Loucy (cell line): ENCODE measurements around the gene LRRK1.

Experiments used
- H2AFZ ChIP-seq: fragments of 200-600 bp; sonication (generic); 2 replicates; pipeline ENCODE4 v1.6.0; 2016; ENCODE audit warnings: antibody characterized with exemption, mild to moderate bottlenecking, low read length, moderate library complexity
- H3F3A ChIP-seq: fragments of 200-600 bp; 2 replicates; pipeline ENCODE4 v1.6.0; 2016; ENCODE audit warnings: antibody characterized with exemption, low read depth, mild to moderate bottlenecking
- H3K27me3 ChIP-seq: fragments of 200-600 bp; sonication (generic); 2 replicates; pipeline ENCODE4 v1.6.1; 2014; ENCODE audit warnings: low read length, mild to moderate bottlenecking; ENCODE audit not compliant: insufficient read depth, poor library complexity, severe bottlenecking
- H3K36me3 ChIP-seq: fragments of 200-600 bp; sonication (generic); 2 replicates; pipeline ENCODE4 v1.6.1; 2016; ENCODE audit warnings: low read length; ENCODE audit not compliant: insufficient read depth
- H3K4me1 ChIP-seq: fragments of 200-600 bp; sonication (generic); 2 replicates; pipeline ENCODE4 v1.5.1; 2014; ENCODE audit warnings: low read length, mild to moderate bottlenecking; ENCODE audit not compliant: insufficient read depth, poor library complexity, severe bottlenecking
- H3K4me2 ChIP-seq: fragments of 200-600 bp; sonication (generic); 2 replicates; pipeline ENCODE4 v1.6.0; 2014; ENCODE audit warnings: antibody characterized with exemption, low read length, low read depth, mild to moderate bottlenecking; ENCODE audit not compliant: poor library complexity, severe bottlenecking
- H3K4me3 ChIP-seq: fragments of 200-600 bp; sonication (generic); 2 replicates; pipeline ENCODE4 v1.5.1; 2014; ENCODE audit warnings: low read length, mild to moderate bottlenecking, mixed read lengths; ENCODE audit not compliant: poor library complexity, severe bottlenecking
- H3K79me2 ChIP-seq: fragments of 200-600 bp; sonication (generic); 2 replicates; pipeline ENCODE4 v1.6.1; 2014; ENCODE audit warnings: low read length; ENCODE audit not compliant: insufficient read depth
- H3K9ac ChIP-seq: fragments of 200-600 bp; sonication (generic); 2 replicates; pipeline ENCODE4 v1.6.0; 2014; ENCODE audit warnings: mild to moderate bottlenecking, low read depth, low read length, moderate library complexity; ENCODE audit not compliant: poor library complexity, severe bottlenecking
- H3K9me2 ChIP-seq: fragments of 200-600 bp; sonication (generic); replicated peaks from 2 replicates; pipeline ENCODE4 v1.6.1; 2016; ENCODE audit warnings: low read depth, low read length, mixed read lengths
- H3K9me3 ChIP-seq: fragments of 200-600 bp; sonication (generic); 2 replicates; pipeline ENCODE4 v1.6.1; 2014; ENCODE audit warnings: mild to moderate bottlenecking, antibody characterized with exemption, low read length, low read depth; ENCODE audit not compliant: insufficient read depth
- H4K20me1 ChIP-seq: fragments of 200-600 bp; sonication (generic); 2 replicates; pipeline ENCODE4 v1.6.0; 2014; ENCODE audit warnings: antibody characterized with exemption, low read length, mild to moderate bottlenecking; ENCODE audit not compliant: insufficient read depth, poor library complexity, severe bottlenecking
- CTCF ChIP-seq: fragments of 200-600 bp; sonication (generic); conservative IDR thresholded peaks from 2 replicates; pipeline ENCODE4 v1.5.1; 2014; ENCODE audit warnings: mild to moderate bottlenecking, antibody characterized with exemption, low read length
- EZH2phosphoT487 ChIP-seq: fragments of 200-600 bp; IDR thresholded peaks from 2 replicates; pipeline ENCODE4 v1.6.1; 2018; ENCODE audit warnings: antibody characterized with exemption, mild to moderate bottlenecking, moderate library complexity, borderline replicate concordance

The LRRK1 gene

GRCh38 chr15:101059381-101060341 lies 140.5 kb downstream of the LRRK1 start:
- Histone ChIP-seq H3K9me2 (no peaks in the 10 kb centered on the region), H3K9ac (no peak overlapping the region), H4K20me1 (no peaks in the 10 kb centered on the region), H3K4me2 (no peak overlapping the region), H3K4me1 (peaks cover 4% of the 10 kb centered on the region), H3K27me3 (no peaks in the 10 kb centered on the region), H3K4me3 (no peak overlapping the region), H3K79me2 (no peaks in the 10 kb centered on the region), H3K9me3 (no peaks in the 10 kb centered on the region), H3K36me3 (no peaks in the 10 kb centered on the region), H3F3A (no peaks in the 10 kb centered on the region), H2AFZ (no peak overlapping the region)
- TF ChIP-seq CTCF (no peak), EZH2phosphoT487 (no peak)

GRCh38 chr15:101060576-101061551 lies 141.7 kb downstream of the LRRK1 start:
- Histone ChIP-seq H3K79me2 (no peaks in the 10 kb centered on the region), H4K20me1 (no peaks in the 10 kb centered on the region), H3K9me2 (no peaks in the 10 kb centered on the region), H3K9ac (no peak overlapping the region), H3K27me3 (no peaks in the 10 kb centered on the region), H3K4me1 (peaks cover 4% of the 10 kb centered on the region), H3K9me3 (no peaks in the 10 kb centered on the region), H3K36me3 (no peaks in the 10 kb centered on the region), H3F3A (no peaks in the 10 kb centered on the region), H3K4me2 (no peak overlapping the region), H2AFZ (no peak overlapping the region), H3K4me3 (no peak overlapping the region)
- no peak for TF ChIP-seq EZH2phosphoT487

GRCh38 chr15:101062063-101062462 lies 142.9 kb downstream of the LRRK1 start:
- Histone ChIP-seq H3K27me3 (no peaks in the 10 kb centered on the region), H3K79me2 (no peaks in the 10 kb centered on the region)

More at GRCh38 chr15:101062063-101062462, 142.9 kb downstream of the LRRK1 start:
- H3K4me1 ChIP-seq, result peaks cover 6% of the 10 kb centered on the region
- no peak overlapping the region for H3K4me3 ChIP-seq
- H3F3A ChIP-seq, result no peaks in the 10 kb centered on the region
- no peak overlapping the region for H3K9ac ChIP-seq
- no peak overlapping the region for H3K4me2 ChIP-seq
- H2AFZ ChIP-seq, result no peak overlapping the region
- H3K36me3 ChIP-seq, result no peaks in the 10 kb centered on the region
- no peaks in the 10 kb centered on the region for H3K9me2 ChIP-seq
- H4K20me1 ChIP-seq, result no peaks in the 10 kb centered on the region
- TF ChIP-seq CTCF (no peak), EZH2phosphoT487 (no peak)
- no peaks in the 10 kb centered on the region for H3K9me3 ChIP-seq
